ENCODE measurements around the gene MPDU1.
"Not testable (repeated sequence)": the region's sequence is repeated elsewhere in the genome, so short reads cannot be mapped to it uniquely, and the experiment has no call there.

Gene MPDU1

DNA sequence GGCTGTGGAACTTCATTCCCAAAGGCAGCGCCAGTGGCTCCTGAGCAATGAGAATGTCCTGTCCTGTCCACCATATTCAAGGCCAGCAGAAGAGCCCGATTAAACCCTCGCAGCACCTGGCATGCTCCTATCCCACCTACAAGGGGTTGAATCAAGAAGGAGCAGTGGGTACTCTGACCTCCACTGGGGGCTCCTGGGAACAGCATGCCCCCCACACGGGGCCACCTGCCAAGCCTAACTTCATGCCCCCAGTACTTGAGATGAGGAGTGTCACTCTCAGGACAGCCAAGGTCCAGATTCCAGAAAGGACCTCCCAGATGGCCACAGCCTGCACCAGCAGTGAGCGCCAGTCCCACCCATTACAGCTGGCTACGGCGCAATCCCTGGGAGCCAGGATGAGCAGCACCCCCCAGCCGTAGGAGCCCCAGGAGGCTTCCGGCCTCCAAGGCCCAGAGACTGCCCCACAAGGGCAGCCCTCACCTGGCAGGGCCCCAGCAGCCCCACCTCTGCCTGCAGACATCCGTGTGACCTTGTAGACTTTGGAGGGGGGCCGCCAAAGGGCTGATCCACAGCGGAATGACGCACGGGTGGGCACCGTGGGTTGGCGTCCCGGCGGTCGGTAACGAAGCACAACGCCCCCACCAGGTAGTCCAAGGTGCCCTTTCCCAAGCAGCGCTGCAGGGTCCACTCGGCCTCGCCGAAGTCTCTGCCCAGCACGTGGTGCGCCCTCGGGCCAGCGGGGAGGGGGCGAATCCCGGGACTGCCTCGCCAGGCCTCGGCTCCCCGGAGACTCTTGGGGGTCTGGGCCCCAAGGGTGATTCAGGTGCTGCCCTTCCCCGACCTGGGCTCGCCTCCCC lies 1.0 kb upstream of the MPDU1 start:
- no peak for DNase-seq

- no peak for DNase-seq
Observed at GRCh38 chr17:7586673-7587419, 3.2 kb downstream of the MPDU1 start.

GRCh38 chr17:7587420-7588151 lies 3.9 kb downstream of the MPDU1 start:
- DNase-seq, result no peak

- DNase-seq, result no peak
Observed at GRCh38 chr17:7588553-7589203, 5.0 kb downstream of the MPDU1 start.

DNA sequence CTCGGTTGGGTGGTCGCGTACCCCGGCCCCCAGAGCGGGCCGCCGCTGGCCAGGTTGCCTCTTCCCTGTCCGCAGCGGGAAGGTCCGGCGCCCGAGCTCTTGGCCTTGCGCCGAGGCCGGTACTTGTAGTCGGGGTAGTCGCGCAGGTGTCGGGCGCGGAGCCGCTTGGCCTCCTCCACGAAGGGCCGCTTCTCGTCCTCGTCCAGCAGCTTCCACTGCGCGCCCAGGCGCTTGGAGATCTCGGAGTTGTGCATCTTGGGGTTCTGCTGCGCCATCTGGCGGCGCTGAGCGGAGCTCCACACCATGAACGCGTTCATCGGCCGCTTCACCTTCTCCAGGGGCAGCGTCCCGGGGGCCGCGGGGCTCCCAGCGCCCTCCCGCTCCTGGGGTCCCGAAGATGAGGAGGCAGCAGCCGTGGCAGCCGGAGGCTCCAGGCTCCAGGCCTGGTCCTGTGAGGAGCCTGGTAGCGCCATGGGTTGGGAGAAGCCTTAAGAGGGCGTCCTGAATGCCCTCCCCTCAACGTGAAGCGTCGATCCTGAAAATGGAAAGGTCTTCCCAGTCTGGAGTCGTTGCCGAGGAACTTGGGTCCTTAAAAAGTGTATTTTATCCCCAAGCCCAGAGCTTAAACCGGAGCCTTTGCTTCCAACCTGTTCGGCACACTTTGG lies 5.7 kb downstream of the MPDU1 start:
- DNase-seq, result peak; percentile 72

DNA sequence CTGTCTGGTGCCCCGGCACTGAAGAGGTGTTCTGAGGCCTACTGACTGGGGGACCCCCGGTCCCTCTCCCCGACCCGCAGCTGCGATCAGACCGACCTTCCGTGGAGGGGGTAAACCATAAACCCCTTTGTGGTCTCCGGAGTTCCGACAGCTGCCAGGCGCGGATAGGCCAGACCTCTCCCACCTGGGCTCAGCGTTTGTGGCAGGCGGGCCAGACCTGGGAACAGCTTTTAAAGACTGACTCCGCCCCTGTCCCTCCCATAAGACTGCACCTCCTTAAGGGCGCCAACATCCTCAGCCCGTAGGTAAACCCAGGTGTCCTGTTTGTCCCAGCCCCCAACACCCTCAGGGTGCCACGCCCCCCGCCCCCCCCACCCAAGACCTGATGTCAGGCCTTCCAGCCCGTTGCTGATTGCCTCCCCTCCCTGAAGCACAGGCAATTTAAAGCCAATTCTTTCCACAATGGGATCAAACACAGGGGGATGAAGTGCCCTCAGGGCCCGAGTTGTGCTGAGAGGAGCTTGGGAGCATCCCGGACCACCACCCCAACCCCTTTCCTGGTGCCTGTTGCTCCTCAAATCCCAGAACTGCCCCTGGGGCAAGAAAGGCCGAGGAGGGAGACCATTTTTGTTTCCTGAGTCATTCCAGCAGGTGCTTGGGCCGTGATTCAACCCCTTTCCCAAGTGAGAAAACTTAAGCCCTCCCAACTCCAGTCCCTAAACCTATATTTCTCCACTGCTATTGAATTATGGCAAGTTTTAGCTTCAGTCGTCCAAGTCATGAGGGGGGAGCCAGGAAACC lies 6.4 kb downstream of the MPDU1 start, which contains the start of gene SOX15:
TSS of gene SOX15 (minus strand) at position 204 of the 801 bp plus-strand sequence. CDS start 418 bp downstream, outside the sequence.
- no peak for DNase-seq

DNA sequence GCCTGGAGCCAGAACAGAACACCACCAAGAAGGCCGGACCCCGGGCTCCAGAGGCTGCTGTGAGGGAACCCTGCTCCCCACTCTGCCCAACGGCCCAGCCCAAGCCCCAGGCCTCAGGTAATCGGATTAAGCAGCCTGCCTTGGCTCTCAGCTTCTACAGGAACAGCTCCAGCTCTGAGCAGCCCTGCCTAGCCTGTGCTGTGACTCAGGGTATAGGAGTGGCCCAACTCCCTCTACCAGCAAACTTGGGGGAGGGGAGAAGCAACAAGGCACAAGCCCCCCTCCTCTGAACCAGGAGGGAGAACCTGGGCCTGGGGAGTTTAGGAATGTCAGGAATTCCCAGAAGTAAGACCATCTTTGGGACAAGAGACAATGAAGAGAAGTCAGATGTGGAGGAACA lies 7.1 kb downstream of the MPDU1 start:
- no peak for DNase-seq

GRCh38 chr17:7591596-7591995 lies 7.9 kb downstream of the MPDU1 start:
- no peak for DNase-seq

DNA sequence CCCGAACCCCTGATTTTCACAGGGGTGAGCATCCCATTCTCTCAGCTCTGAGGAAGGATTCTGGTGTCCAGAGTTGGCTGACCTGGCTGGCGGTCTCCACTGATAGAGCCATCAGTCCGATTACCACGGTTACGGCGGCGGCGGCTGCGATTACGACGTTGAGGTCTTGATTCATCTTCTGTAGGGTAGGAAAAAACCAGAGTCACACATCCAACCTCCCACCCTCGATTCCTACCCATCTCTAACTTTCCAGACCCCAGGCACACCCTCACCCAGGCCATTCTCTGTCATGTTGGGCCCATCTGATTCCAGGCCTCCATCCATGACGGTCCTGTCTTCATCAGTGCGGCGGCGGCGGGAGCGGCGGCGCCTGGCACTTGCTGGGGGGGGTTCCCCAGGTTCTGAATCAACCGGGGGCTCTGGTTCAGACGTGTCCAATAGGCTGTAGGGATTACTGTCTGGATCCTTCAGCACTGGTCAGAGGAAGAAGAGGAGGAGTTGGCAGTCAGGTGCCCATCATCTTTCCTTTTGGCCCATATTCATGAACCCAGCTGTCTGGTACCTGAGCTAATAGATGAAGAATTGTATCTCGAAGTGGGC lies 8.9 kb downstream of the MPDU1 start:
- no peak for DNase-seq

GRCh38 chr17:7593296-7593695 lies 9.6 kb downstream of the MPDU1 start:
- DNase-seq, result no peak

GRCh38 chr17:7597561-7597960 lies 13.9 kb downstream of the MPDU1 start:
- DNase-seq, result not testable (repeated sequence)

- DNase-seq, result no peak
Observed at GRCh38 chr17:7606280-7606679, 22.6 kb downstream of the MPDU1 start.

DNA sequence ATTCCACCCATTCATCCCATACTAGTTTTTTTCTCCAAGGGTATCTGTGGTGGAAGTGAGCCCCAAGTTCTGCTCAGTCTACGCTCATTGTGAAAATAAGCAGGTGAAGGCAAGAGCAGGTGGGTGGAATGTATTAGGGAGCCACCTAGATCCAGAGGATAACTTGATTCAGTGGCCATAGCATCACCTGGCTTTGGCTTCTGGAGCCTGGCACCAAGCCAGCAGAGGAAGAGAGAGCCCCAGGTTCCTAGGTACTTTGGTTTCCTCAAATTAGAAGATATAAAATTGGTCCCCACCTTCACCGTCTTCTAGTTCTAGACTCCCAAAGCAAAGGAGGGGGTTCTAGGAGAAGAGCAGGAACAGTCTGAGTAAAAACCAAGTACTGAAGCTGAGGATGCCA lies 27.0 kb downstream of the MPDU1 start:
- no peak for DNase-seq

GRCh38 chr17:7611635-7612293 lies 28.1 kb downstream of the MPDU1 start:
- no peak for DNase-seq

DNA sequence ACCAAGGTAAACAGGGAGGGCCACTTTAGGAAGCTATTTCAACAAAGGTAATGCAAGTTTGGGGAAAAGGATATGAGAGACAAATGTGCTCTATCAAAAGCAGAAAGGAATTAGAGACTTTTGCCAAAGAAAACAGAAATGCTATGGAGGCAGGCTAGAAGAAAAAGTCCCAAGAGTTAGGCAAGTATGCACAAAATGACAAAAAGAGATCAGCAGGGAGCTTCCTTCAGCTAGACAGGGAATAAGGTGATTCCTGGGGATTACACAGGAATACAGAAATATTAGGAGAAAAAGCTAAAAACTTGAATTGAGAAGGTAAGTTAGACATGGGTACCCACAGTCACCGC lies 28.6 kb downstream of the MPDU1 start:
- no peak for DNase-seq

- DNase-seq, result no peak
Observed at GRCh38 chr17:7613769-7614424, 30.2 kb downstream of the MPDU1 start.

DNA sequence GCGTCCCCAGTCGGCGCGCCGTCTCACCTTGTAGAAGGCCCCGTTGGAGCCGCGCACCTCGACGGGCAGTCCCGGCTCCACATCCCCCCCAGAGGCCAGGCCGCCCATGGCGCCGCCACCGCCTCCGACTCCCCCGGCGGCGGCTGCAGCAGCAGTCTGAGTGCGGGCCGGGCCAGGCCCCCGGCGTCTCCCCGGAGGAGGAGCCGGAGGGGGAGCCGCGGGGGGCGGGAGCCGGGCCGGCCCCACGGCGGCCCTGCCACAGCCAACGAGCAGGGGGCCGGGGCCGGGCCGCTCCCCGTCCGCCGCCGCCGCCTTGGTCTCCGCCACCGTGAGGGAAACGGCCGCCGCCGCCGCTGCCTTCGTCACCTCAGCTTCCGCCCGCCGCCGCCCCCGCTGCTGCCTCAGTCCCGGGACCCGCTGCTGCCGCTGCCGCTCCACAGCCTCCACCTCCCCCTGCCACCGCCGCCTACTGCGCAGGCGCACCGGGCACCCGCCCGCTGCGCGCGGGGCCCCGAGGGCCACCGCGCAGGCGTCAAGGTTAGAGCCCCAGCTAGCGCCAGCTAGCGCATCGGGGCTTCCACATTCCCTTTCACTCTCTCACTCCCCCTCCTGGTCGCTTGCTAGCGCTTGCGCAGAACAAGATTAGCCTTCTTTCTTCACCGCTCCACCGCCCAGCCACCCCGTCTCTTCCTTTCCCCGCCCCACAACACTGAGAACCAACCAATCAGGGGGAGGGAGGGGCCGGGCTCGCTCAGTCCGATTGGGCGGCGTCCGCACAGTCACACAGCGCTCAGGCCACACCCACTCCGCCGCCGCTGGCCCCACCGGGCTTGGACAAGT lies 31.0 kb downstream of the MPDU1 start, which contains the start of gene FXR2:
TSS of gene FXR2 (minus strand) at position 473 of the 840 bp plus-strand sequence. CDS start at position 108, 365 bp downstream.
- peak; percentile 98 for DNase-seq

- no peak for DNase-seq
Observed at GRCh38 chr17:7615265-7615747, 31.7 kb downstream of the MPDU1 start.

DNA sequence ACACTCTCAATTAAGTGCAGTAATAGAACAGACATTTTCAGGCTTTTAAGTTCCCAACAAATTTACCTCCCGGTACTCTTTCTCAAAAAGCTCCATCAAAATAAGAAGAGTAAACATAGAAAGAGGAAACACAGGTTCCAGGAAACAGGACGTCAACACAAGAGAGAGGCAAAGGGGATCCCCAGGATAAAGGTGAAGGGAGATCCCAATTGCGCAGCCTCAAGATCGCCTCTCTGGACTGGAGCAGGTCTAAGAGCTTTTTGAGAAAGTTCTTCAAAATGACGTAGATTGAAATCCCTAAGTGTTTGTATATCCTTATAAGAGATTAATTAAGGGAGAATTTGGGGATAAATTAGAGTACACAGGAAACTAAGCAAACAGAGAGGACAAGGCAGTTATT lies 35.0 kb downstream of the MPDU1 start:
- DNase-seq, result no peak
